Stimulated activated CD4-positive, alpha-beta T cell treated with anti-CD3 and anti-CD28 coated beads, Interleukin-2, amount 100 ng/mL, for 24 hours (primary cell): ENCODE results near the gene KCNT1.

ENCODE experiments used
- DNase-seq, 2 donors: peaks; one replicate each; pipeline ENCODE4 v3.0.0-alpha.2; 2020

The KCNT1 gene

DNA sequence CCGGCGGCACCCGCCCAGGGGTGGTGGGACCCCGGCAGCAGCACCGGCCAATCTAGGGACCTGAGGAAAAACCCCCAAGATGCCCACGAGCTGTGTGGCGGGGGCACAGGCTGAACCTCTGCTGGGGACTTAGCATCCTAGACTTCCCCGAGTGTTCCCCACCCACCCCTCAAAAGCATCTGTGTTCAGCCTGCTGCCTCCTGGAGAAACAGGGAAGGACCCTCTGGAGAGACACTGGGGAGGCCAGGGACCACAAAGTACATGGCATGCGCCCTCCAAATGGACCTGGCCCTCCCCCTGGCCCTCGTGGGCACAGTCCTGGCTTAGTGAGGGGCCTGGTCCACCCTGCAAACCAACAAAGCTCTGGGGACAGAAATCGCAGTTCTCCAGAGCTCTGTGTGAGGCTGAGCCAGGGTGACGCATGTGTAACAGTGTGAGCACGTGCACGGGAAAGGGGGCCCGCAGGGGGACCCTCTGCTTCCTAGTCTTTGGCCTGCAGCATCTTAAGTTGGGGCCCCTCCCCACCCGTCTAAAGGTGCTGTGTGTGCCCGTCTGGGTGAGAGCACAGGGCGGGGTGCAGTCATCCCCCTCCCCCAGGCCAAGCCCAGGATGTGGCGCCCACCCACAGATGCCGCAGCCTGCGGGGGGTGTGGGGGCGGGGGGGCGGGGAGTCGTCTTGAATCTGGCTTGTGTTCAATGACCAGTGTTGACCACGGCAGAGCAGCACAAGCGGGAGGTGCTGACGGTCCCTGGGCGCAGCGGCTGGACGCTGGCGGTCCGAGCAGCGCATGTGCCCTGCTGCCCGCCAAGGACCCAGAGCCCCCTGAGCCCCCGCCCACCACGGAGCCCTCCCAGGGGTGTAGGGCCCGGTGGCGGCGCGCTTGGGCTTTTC lies 672 bp upstream of the KCNT1 start:
- no peak for DNase-seq

DNA sequence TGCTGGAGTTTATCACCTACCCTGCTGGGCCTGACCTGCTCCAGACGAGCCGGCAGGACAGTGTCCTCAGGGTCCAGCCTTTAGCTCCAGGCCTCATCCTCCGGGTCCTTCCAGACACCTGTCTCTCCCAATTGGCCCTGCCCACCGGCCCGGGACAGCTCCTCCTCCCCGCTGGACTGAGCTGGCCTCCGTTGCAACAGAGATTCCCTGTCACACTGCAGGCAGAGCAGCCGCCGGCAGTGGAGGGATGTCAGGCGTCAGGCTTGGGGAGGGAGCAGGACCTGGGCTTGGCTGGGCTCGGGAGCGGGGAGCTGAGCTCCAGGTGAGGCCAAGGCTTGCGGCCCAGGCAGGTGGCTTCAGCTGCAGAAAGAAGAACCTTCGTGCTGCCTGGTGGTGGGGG lies 1.7 kb downstream of the KCNT1 start:
- no peak for DNase-seq

DNA sequence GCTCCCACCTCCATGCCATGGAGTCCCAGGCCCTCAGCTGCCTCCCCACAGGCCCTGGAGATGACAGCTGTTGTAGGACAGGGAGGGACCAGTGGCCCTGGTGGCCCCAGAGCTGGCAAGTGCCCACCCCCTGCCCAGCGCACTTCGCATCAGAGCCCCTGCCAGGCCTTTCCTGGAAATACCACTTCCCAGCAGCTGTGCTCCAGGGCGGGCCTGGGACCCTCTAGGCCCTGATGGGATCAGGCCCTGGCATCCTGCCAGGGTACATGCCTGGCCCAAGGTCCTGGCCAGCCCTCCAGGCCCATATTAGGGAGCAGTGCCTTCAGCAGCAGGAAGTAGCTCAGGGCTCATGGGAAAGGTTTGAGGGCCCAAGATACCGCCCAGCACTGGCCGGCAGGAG lies 2.5 kb downstream of the KCNT1 start:
- DNase-seq, result no peak

DNA sequence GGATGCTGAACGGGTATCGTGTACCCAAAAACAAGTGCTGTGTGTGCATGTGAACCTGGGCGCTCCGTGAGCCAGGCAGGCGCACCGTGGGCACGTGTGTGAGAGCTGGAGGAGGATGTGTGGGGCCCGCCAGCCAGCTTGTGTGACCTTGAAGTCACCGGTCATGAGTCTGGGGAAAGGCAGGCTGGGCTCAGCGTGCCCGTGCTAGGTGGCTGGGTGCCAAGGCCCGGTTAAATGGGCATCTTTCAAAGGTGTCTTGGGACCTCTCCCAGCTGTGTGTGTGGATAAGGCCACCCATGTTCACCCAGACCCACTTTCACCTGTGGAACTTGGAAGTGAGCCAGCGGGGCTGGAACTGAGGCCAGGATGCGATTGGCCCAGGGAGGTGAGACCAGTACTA lies 3.4 kb downstream of the KCNT1 start:
- no peak for DNase-seq

DNA sequence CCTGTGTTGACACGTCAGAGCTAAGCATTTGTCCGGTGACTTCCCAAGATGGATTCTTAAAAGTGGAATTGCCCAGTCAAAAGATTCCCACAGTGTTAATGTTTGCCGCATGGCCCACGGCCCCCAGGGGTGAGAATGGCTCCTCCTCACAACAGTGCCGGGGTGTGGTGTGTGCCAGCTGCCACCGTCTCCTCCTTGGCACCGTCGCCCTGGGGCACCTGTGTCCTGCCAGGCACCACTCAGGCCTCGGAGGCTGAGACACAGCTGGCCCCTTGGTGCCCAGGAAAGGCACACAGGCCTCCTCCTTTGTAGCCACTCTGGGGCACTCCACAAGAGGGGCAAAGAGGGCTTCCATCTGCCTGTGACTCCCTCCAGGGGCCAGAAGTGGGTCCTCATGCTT lies 4.3 kb downstream of the KCNT1 start:
- no peak for DNase-seq

DNA sequence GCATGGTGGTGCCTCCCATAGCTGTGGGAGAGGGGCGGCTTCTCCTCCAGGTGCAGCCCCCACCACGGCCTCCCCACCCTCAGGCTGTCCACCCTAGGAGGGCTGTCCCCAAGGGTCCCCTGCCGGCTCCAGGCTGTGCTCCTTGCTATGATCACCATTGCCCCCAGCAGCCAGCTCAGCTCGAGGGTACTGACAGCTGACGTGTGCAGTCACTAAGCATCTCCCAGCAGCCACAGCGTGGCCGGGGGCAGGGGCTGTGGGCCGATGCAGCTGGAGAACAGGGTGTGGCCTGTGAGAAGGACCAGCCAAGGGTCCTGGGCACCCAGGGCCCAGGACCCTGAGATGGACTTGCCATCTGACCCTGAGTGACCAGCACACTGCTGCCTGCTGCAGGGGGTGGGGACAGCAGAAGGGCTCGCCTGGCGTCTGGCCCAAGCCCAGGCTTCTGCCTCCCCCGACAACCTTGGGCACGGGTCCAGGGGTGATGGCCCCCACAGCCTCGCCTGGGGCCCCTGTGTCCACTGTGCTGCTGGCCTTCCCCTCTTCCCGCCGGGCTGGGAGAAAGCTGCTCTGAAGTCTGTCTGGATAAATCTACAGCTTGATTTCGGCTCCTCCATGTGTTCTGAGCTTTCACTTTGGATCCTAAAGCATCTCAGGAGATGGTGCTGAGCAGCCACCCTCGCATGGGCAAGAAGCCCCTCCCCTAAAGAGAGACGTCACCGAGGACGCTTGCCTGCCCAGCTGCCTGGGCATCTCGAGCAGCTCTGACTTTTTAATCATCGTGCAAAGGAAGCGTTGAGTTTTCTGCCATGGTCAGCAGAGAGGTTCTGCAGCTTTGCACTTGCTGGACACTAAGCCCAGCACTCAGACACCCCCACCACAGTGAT lies 5.5 kb downstream of the KCNT1 start:
- DNase-seq, result no peak

DNA sequence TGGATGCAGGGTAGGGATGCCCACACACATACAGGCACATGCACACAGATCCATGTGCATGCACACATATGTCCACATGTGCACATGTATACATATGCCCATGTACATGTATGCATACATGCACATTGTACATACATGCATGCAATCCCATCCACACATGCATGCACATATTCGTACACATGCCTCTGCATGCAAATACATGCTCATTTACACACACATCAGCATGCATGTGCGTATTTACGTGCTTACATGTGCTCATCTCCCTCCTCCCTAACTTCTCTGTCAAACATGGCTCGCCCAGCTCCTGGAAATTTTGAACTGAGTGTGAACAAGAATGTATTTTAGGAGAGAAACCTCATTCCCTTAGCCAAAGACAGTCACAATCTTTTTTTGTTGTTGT lies 6.2 kb downstream of the KCNT1 start:
- no peak for DNase-seq

DNA sequence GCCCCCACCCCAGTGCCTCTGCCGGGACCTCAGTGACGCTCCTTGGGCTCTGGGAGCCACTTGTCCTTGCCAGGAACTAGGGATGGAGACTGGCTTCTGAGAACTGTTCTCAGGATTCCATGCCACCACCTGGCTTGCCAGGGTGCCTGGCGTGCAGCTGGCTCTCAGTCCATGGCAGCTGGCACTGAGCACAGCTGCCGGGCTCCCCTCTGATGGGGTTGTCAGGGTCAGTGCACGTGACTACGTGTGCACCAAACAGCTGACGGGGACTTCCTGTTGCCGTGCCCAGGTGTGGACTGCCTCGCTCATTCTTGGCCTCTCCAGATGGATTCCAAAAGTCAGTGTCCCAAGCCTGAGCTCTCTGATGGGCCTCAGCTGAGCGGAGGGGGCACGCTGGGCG lies 9.4 kb downstream of the KCNT1 start:
- DNase-seq, result no peak

DNA sequence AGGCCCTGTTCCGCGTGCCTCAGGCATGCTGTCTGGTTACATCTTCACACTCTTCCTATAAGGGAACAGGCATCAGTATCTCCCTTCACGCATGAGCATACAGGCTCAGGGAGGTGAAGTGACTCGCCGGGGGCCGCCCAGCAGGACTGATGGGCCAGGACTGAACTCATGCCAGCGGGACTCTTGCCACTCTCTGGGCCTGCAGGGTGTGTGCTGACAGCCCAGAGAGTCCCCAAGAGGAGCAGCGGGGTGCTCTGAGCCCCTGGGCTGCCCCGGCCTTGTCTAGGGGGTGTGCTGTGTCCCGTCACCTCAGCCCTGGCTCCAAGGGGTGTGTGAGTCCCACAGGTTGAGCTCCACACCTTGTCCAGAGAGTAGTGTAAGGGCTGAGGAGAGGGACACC lies 9.9 kb downstream of the KCNT1 start:
- DNase-seq, result no peak

DNA sequence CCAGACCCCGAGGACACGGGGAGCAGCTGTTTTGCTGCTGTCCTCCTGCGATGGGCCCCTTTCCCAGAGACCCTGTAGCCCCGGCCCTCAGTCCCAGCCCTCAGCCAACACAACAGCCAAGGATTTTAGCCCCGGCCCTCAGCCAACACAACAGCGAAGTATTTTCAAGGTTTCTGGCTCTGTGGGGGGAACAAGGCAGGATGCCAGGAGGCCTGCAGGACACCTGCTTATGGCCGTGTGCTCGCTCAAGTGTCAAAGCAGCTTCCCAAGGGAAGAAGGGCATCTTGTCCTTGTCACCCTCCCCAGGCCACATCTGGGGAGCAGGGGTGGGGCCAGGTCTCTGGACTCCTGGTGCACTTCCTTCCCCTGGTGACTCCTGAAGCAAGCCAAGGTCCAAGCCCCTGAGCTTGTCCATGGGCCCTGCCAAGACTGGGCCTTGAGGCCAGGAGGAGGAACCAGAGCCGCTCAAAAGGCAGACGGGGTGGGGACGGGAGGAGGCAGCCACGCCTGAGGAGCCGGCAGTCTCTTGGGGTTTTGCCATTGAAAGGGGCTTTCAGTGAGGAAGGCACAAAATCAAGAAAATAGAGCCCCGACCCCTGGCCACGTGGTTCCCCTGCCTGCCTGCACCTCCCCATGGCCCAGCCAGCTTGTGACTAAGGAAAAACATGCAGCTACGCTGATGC lies 10.8 kb downstream of the KCNT1 start:
- DNase-seq, result no peak

DNA sequence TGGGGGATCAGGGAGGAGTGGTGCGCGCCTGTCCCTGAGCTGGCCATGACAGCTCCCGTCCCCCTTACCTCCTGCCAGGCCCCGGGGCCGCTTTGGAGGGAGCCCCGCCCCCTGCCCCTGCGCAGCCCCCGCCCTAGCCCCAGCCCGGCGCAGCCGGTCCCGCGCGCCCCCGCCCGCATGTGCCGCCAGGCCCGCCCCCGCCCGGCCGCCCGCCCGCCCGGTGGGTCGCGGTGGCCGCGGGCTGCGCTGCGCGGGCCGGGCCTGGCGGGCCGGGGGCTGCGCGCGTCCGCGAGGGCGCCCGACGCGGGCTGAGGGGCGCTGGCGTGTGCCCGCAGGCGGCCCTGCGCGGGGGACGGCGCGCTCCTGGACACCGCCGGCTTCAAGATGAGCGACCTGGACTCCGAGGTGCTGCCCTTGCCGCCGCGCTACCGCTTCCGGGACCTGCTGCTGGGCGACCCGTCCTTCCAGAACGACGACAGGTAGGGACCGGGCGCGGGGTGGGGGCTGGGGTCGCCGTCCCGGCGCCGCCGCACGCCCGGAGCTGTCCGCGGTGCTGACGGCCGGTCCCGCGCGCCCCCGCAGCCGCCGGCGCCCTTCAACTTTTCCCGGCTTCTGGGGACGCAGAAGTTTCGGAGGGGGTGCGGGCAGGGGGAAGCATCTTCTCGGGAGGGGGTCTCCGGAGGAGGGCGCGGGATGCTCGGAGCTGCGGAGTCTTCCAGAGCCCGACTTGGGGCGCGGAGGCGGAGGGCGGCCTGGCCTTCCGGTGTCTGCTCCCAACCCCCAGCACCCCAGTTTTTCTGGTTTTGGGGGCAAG lies 12.5 kb downstream of the KCNT1 start:
- DNase-seq, result no peak

DNA sequence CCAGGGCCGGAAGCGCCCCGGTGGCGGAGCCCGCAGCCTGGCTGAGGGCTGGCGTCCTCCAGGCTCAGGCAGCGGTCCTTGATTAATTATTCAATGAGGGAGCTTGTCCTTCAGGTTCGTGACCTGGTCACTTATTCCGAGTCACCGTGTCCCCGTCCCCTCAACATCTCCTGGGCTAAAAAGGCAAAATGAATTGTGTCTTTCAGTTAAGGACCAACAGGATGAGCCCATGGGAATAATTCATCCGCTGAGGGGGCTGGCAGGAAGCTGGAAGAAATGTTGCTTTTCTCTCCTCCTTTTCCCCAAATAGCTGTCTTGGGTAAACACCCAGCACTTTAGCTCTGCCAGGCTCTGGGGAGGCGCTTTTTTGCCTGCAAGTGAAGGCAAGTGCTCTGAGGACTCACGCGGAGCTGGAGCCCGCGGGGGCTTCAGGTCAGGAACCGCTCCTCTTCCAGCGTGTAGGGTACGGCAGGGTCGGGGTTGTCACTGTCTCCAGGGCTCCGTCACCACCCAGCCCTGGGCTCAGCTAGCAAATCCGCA lies 13.1 kb downstream of the KCNT1 start:
- no peak for DNase-seq

DNA sequence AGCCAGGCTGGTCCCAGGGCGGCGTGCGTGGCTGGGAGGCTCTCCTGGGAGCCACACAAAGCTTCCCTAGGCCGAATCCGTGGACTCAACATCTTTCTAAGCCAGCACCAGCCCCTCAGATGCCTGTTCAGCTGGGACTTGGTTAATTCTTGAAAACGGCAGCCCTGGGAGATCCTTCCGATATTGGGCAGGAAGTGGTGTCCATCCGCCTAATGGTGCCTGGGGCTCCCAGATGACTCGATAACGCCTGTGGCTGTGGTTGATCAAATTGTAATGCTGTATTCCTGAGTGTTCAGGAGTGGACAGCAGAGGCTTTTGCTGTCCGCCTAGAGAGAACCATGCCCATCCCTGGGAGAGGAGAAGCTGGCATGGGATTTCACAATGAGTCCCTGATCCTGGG lies 14.1 kb downstream of the KCNT1 start:
- no peak for DNase-seq

DNA sequence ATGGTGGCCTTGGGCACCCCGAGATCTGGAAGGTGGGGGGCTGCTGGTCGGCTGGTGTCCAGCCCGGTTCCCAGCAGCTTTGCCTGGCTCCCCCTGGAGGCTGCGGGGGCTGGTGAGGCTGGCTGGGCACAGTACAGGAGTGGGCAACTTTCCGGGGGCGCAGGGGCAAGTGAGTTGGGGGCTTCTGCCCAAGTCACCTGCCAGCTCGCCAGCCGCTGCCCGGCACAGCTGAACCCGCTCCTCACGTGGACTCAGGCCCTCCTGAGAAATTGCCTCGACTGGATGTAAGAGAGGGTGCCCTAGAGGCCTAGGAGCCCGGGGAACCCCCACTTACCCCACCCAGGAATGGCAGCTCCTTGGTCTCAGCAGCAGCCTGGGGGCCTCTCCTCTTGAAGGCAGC lies 15.4 kb downstream of the KCNT1 start:
- DNase-seq, result no peak

DNA sequence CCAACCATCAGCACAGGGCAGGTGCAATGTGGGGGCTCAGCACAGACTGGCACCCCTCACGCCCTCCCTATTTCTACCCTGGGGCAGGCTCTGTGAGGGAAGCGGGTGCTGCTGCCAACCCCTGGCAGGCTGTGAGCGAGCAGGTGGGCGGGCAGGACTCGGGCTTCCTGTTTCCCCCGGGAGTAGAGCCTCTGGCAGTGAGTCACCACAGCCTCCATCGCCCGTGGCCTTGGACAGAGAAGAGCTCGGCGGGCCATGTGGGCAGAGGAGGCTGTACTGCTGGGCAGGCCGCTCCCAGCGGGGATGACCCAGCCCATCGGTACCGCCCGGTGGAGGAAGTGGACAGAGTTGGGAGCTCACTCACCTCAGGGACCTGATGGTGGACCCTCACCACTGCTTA lies 16.6 kb downstream of the KCNT1 start:
- DNase-seq, result no peak

DNA sequence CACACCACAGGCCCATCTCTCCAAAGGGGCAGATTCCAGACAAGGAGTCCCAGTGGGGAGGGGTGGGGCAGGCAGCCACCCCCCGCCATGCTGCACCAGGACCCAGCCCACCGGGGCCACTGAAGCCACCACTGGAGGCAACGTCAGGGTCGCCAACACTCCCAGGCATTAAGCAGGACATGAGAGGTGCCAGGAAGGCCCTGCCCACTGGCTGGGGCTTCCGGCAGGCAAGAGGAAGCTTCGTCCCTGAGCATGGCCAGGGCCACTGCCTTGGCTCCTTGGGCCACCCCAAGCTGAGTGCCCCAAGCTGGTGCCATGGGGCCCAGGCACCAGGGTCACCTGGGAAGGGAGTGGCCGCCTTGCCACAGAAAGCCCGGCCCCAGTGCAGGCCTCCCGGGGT lies 17.5 kb downstream of the KCNT1 start:
- no peak for DNase-seq

DNA sequence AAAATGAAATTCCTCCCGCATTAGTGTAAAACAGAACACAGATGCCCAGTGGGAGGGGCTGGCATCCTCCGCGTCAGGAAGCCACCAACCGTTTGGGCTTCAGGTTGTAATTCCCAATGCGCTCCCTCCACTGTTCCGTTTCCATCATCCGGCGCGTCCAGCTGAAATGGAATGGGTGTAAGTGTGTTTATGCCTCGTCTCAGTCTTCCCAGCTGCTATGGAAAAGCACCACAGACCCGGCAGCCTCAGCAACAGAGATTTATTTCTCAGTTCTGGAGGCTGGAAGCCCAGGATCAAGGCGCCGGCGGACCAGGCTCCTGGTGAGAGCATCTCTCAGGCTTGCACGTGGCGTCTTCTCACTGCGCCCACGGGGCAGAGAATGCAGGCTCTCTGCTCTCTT lies 20.4 kb downstream of the KCNT1 start:
- DNase-seq, result no peak

DNA sequence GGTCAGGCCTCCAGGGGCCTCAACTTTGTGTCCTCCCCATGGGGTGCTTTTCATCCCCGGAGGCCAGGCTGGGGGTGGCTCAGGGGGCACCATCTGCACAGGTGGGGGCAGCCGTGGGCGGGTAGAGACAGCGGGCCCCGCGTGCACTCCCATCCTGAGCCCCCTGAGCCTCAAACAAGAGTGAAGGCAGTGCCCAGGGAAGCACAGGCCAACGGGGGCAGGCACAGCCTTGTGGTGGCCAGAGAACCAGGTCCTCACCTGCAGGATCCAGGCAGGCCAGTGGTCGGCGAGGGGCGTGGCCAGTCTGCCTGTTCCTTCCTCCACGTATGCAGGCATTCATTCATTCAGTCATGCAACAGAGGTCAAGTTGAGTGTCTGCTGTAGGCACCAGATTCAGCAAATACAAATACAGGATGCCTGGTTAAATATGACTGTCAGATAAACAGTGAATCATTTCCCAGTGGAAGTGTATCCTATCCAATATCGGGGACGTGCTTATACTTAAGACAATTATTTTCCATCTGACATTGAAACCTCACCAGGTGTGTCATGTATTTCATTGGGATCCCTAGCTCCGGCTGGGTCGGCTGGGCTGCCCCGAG lies 22.3 kb downstream of the KCNT1 start:
- no peak for DNase-seq

DNA sequence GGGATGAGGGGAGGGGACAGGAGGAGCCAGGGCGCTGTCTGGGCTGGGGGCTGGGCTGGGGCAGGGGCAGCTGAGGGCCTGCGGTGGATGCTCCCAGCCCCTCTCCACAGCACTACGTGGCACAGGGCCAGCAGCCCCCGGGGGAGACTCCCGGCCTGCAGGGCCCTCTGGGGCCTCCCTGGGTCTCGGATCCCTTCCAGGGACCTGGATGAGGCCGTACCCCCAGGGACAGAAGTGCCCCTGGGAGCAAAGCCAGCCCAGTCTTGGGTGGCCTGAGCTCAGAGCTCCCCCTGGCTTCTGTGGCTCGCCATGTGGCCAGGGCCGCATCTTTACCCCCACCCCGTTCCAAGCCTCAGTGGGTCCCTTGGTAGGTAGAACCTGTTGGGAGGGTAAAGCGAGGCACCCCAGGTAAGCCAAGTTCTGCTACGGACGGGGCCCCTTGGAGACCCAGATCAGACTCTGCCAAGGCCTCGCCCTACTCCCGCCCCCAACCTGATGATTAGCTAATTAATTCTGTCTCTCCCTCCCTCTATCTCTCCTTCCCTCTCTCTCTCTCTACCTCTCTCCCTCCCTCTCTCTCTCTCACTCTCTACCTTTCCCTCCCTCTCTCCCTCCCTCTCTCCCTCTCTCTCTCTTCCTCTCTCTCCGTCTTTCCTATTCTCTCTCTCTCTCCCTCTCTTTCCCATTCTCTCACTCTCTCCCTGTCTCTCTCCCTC lies 24.3 kb downstream of the KCNT1 start:
- no peak for DNase-seq

DNA sequence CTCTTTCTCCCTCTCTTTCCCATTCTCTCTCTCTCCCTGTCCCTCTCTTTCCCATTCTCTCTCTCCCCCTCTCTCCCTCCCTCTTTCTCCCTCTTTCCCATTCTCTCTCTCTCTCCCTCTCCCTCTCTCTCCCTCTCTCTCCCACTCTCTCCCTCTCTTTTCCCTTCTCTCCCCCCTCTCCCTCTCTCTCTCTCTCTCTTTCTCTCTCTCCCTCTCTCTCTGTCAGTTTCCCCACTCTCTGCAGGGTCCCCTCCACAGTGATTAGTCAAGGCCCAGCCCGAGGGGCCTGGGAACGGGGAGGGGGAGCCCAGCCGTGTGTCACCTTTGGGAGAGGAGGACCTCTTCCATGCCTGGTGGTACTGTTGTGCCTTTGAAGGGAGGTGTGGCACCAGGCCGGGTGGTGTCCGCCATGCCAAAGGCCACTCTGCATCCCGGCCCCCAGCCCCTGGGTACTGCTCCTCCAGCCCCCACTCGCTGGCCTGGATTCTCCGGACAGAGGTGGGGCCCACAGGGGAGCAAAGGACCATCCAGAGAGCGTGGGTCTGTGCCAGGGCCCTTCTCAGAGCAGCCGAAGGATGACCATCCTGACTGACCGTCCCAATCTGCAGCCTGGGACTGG lies 25.4 kb downstream of the KCNT1 start:
- DNase-seq, result no peak
